Measurements from ENCODE around the gene GIN1. TPM values are rescaled to one million over a fixed set of nuclear protein-coding genes. Genes with fewer than 3 reads are reported as not detected.

GIN1 gene
- total and polyA plus RNA-seq, 10 of the 15 experiments (the other 5 are each of a cell fraction or from before 2014, with no cell fraction given): 3.3 to 9.7 (median 6.8) TPM

DNA sequence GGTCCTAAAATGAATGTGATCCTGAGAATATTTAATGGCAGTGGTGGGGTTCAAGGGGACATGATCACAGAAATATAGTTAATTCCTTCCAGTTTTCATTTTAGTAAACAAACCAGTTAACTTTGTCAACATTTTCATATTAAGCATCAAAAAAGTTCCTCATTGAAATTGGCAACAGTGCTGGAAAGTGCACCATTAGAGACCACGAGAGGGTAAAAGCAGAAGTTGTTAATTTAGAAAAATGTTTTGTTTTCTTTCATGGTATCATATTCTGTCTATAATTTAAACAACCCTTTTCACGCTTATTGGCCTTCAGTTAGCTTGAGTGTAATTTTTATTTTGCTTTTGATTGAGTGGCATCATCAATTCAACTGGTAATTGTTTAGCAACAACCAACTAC lies 11.9 kb downstream of the GIN1 start:
- no peaks in the 10 kb centered on the region for H4K20me1 ChIP-seq (ENCODE audit: control insufficient read depth, insufficient read depth)
- H3K9me3 ChIP-seq (replicated peaks; ENCODE audit: control insufficient read depth, insufficient read depth, low read length): peaks cover 7% of the 10 kb centered on the region; the same call in 2 of the 3 replicates
- FAIRE-seq (no peak), DNase-seq (ENCODE audit: low read depth, low spot score) (no peak), ATAC-seq (0 out of 3 replicates have a peak, but pooled peaks have one; percentile 16)
- H2AFZ ChIP-seq (ENCODE audit: control insufficient read depth, low read depth, low read length): no peak overlapping the region
- H3K9ac ChIP-seq (ENCODE audit: control insufficient read depth, insufficient read depth, low read length): no peak overlapping the region
- no peaks in the 10 kb centered on the region; the same call in 1 of the 2 replicates for H3K79me2 ChIP-seq (ENCODE audit: control insufficient read depth, insufficient read depth, low read length)
- in situ Hi-C loops (cut with MboI) (no loop called here), intact Hi-C loops (cut with micrococcal nuclease; ENCODE audit: unreplicated experiment) (no loop called here)
- H3K27ac ChIP-seq (ENCODE audit: control insufficient read depth, insufficient read depth): no peak overlapping the region
- WGBS (ENCODE audit: insufficient coverage, insufficient replicate concordance, low lambda C conversion rate, missing lambda C conversion rate): 54% methylated on average over 2 of the region's 2 CpGs
- H3K36me3 ChIP-seq (ENCODE audit: control insufficient read depth in 2 of 2, insufficient read depth in 2 of 2, low read length in 1 of 2): no peaks in the 10 kb centered on the region; a peak in 1 of 4 replicates
- H3K4me3 ChIP-seq: no peak overlapping the region
- ChIA-PET POLR2A (no interaction called here), SMC1A (ENCODE audit: uncharacterized antibody, unreplicated experiment) (no interaction called here), RAD21 (ENCODE audit: unreplicated experiment) (no interaction called here), CTCF (interaction anchor here (1.2 to 1.7 kb wide), 3 partner anchors 11 to 31 kb away, joined by 3 to 5 read pairs (median 4); no protein-coding TSS in a partner anchor)
- no TSS peak for BruUV-seq (replicated peaks)
- H3K4me2 ChIP-seq (ENCODE audit: control insufficient read depth, insufficient read depth): no peak overlapping the region
- H3K27me3 ChIP-seq (replicated peaks in 1 of 2; ENCODE audit: control insufficient read depth in 2 of 2, insufficient read depth in 2 of 2, low read length in 1 of 2): no peaks in the 10 kb centered on the region
- no peak for TF ChIP-seq IRF4 (IDR thresholded peaks at IDR 0.05; ENCODE audit: low read depth, low read length)
- TF ChIP-seq, protein P1, sequence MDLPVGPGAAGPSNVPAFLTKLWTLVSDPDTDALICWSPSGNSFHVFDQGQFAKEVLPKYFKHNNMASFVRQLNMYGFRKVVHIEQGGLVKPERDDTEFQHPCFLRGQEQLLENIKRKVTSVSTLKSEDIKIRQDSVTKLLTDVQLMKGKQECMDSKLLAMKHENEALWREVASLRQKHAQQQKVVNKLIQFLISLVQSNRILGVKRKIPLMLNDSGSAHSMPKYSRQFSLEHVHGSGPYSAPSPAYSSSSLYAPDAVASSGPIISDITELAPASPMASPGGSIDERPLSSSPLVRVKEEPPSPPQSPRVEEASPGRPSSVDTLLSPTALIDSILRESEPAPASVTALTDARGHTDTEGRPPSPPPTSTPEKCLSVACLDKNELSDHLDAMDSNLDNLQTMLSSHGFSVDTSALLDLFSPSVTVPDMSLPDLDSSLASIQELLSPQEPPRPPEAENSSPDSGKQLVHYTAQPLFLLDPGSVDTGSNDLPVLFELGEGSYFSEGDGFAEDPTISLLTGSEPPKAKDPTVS (IDR thresholded peaks at IDR 0.05; ENCODE audit: low read depth, low read length): no peak
- TF ChIP-seq BCL11A (IDR thresholded peaks at IDR 0.05; ENCODE audit: low read depth, low read length): no peak
- no peak for TF ChIP-seq FOXK2 (IDR thresholded peaks at IDR 0.05)
- no peak for TF ChIP-seq POLR2A (IDR thresholded peaks at IDR 0.05; ENCODE audit: low read depth, low read length)
- TF ChIP-seq, protein P2, sequence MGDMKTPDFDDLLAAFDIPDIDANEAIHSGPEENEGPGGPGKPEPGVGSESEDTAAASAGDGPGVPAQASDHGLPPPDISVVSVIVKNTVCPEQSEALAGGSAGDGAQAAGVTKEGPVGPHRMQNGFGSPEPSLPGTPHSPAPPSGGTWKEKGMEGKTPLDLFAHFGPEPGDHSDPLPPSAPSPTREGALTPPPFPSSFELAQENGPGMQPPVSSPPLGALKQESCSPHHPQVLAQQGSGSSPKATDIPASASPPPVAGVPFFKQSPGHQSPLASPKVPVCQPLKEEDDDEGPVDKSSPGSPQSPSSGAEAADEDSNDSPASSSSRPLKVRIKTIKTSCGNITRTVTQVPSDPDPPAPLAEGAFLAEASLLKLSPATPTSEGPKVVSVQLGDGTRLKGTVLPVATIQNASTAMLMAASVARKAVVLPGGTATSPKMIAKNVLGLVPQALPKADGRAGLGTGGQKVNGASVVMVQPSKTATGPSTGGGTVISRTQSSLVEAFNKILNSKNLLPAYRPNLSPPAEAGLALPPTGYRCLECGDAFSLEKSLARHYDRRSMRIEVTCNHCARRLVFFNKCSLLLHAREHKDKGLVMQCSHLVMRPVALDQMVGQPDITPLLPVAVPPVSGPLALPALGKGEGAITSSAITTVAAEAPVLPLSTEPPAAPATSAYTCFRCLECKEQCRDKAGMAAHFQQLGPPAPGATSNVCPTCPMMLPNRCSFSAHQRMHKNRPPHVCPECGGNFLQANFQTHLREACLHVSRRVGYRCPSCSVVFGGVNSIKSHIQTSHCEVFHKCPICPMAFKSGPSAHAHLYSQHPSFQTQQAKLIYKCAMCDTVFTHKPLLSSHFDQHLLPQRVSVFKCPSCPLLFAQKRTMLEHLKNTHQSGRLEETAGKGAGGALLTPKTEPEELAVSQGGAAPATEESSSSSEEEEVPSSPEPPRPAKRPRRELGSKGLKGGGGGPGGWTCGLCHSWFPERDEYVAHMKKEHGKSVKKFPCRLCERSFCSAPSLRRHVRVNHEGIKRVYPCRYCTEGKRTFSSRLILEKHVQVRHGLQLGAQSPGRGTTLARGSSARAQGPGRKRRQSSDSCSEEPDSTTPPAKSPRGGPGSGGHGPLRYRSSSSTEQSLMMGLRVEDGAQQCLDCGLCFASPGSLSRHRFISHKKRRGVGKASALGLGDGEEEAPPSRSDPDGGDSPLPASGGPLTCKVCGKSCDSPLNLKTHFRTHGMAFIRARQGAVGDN (IDR thresholded peaks at IDR 0.05): no peak
- TF ChIP-seq YBX1 (IDR thresholded peaks at IDR 0.05): no peak
- TF ChIP-seq EED (IDR thresholded peaks at IDR 0.05; ENCODE audit: low read depth): no peak
- TF ChIP-seq PML (IDR thresholded peaks at IDR 0.05; ENCODE audit: low read length): no peak
- no peak for TF ChIP-seq TCF7 (IDR thresholded peaks at IDR 0.05; ENCODE audit: borderline replicate concordance)
- TF ChIP-seq POLR2AphosphoS2 (IDR thresholded peaks at IDR 0.05; ENCODE audit: low read depth, low read length): no peak
- TF ChIP-seq, protein P3, sequence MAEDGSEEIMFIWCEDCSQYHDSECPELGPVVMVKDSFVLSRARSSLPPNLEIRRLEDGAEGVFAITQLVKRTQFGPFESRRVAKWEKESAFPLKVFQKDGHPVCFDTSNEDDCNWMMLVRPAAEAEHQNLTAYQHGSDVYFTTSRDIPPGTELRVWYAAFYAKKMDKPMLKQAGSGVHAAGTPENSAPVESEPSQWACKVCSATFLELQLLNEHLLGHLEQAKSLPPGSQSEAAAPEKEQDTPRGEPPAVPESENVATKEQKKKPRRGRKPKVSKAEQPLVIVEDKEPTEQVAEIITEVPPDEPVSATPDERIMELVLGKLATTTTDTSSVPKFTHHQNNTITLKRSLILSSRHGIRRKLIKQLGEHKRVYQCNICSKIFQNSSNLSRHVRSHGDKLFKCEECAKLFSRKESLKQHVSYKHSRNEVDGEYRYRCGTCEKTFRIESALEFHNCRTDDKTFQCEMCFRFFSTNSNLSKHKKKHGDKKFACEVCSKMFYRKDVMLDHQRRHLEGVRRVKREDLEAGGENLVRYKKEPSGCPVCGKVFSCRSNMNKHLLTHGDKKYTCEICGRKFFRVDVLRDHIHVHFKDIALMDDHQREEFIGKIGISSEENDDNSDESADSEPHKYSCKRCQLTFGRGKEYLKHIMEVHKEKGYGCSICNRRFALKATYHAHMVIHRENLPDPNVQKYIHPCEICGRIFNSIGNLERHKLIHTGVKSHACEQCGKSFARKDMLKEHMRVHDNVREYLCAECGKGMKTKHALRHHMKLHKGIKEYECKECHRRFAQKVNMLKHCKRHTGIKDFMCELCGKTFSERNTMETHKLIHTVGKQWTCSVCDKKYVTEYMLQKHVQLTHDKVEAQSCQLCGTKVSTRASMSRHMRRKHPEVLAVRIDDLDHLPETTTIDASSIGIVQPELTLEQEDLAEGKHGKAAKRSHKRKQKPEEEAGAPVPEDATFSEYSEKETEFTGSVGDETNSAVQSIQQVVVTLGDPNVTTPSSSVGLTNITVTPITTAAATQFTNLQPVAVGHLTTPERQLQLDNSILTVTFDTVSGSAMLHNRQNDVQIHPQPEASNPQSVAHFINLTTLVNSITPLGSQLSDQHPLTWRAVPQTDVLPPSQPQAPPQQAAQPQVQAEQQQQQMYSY (CRISPR knock-in tag; IDR thresholded peaks at IDR 0.05): no peak
- TF ChIP-seq IKZF2 (IDR thresholded peaks at IDR 0.05): no peak
- TF ChIP-seq EZH2 (IDR thresholded peaks at IDR 0.05; ENCODE audit: borderline replicate concordance, control insufficient read depth, low read depth, low read length): no peak
- H3K4me1 ChIP-seq (ENCODE audit: control insufficient read depth, insufficient read depth, low read length): no peaks in the 10 kb centered on the region
